HUES64 (cell line): ENCODE results near the gene ARHGAP15.

Experiments used
- H3K27ac ChIP-seq: 2 replicates; pipeline ENCODE4 v1.7.0; 2013; ENCODE audit warnings: low read depth, low read length, inconsistent platforms
- H3K27me3 ChIP-seq: 2 replicates; pipeline ENCODE4 v1.6.1; 2013; ENCODE audit warnings: mild to moderate bottlenecking, low read length; ENCODE audit not compliant: insufficient read depth
- H3K36me3 ChIP-seq: 2 replicates; pipeline ENCODE4 v1.6.1; 2013; ENCODE audit warnings: mild to moderate bottlenecking, low read length; ENCODE audit not compliant: insufficient read depth
- H3K4me1 ChIP-seq: 2 replicates; pipeline ENCODE4 v1.6.1; 2013; ENCODE audit warnings: mild to moderate bottlenecking, low read length, moderate library complexity; ENCODE audit not compliant: insufficient read depth
- H3K4me3 ChIP-seq: 2 replicates; pipeline ENCODE4 v1.5.1; 2013; ENCODE audit warnings: mild to moderate bottlenecking, low read length, moderate library complexity
- H3K9ac ChIP-seq: 2 replicates; pipeline ENCODE4 v1.6.1; 2013; ENCODE audit warnings: mild to moderate bottlenecking, low read depth, low read length
- H3K9me3 ChIP-seq: 2 replicates; pipeline ENCODE4 v1.6.1; 2013; ENCODE audit warnings: low read depth, low read length; ENCODE audit not compliant: insufficient read depth
- WGBS: fragments of 150-250, 120-280 bp; methylation state at CpG from one replicate; pipeline ENCODE4 v1.1.7; 2013; ENCODE audit warnings: missing lambda C conversion rate; 5-methylcytosine and 5-hydroxymethylcytosine counted together

ARHGAP15 gene

GRCh38 chr2:143793381-143793780 is 664.2 kb downstream of the ARHGAP15 start:
- H3K9me3 ChIP-seq = no peaks in the 10 kb centered on the region
- H3K9ac ChIP-seq = no peak overlapping the region
- H3K4me3 ChIP-seq = no peak overlapping the region
- peaks cover 14% of the 10 kb centered on the region; the same call in 1 of the 2 replicates for H3K4me1 ChIP-seq
- no peak overlapping the region for H3K27ac ChIP-seq
- 88% methylated on average over 3 of the region's 3 CpGs for WGBS
- H3K27me3 ChIP-seq = no peaks in the 10 kb centered on the region
- no peaks in the 10 kb centered on the region for H3K36me3 ChIP-seq

GRCh38 chr2:143796051-143796450 is 666.8 kb downstream of the ARHGAP15 start:
- Histone ChIP-seq H3K36me3 (no peaks in the 10 kb centered on the region), H3K9me3 (no peaks in the 10 kb centered on the region), H3K27me3 (no peaks in the 10 kb centered on the region), H3K9ac (no peak overlapping the region), H3K4me1 (peaks cover 14% of the 10 kb centered on the region; the same call in 1 of the 2 replicates), H3K4me3 (no peak overlapping the region), H3K27ac (no peak overlapping the region)
- 89% methylated on average over 1 of the region's 1 CpG for WGBS

DNA sequence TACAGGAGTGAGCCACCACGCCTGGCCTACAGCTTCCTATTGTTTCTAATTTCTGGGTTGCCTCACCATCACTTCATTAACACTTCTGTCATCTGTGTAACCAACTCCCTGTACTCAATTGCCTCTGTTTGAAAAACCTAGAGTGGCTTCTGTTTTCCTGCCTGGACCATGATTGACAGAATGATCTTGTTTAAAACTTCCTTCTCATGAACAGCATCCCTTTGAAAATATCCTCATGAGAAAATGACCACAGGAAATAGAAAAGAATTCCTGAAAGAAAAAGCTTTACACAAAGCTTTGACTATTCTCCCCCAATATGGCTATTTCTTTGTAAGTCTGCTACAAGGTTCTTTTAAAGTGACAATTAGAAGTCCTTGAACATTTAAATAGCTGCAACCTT is 672.3 kb downstream of the ARHGAP15 start:
- H3K9me3 ChIP-seq = no peaks in the 10 kb centered on the region
- H3K9ac ChIP-seq = no peak overlapping the region
- 81% methylated on average over 1 of the region's 1 CpG for WGBS
- H3K27ac ChIP-seq = no peak overlapping the region
- no peaks in the 10 kb centered on the region for H3K27me3 ChIP-seq
- no peak overlapping the region for H3K4me3 ChIP-seq
- H3K36me3 ChIP-seq = no peaks in the 10 kb centered on the region
- peaks cover 9% of the 10 kb centered on the region; the same call in 1 of the 2 replicates for H3K4me1 ChIP-seq

DNA sequence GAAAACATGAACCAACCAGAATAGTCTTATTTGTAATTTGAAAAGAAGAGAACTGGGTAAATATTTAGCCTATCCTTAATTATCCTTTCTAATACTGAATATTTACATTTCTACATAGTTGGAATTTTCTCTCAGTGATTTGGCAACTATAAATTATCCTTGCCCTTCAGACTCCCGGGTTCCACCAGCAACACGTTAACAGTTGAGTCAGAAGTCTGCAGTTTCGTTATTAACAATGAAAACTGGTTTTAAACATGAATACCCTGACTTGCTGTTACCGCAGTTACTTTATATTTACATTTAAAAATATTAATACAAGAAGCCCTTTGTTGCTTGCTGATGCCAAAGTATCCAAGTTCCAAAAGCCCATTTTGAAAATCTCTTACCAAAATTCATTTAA is 673.0 kb downstream of the ARHGAP15 start:
- Histone ChIP-seq H3K9me3 (no peaks in the 10 kb centered on the region), H3K36me3 (no peaks in the 10 kb centered on the region), H3K4me1 (peaks cover 8% of the 10 kb centered on the region; the same call in 1 of the 2 replicates), H3K27ac (no peak overlapping the region), H3K9ac (no peak overlapping the region), H3K4me3 (no peak overlapping the region), H3K27me3 (no peaks in the 10 kb centered on the region)
- WGBS = 97% methylated on average over 3 of the region's 4 CpGs

DNA sequence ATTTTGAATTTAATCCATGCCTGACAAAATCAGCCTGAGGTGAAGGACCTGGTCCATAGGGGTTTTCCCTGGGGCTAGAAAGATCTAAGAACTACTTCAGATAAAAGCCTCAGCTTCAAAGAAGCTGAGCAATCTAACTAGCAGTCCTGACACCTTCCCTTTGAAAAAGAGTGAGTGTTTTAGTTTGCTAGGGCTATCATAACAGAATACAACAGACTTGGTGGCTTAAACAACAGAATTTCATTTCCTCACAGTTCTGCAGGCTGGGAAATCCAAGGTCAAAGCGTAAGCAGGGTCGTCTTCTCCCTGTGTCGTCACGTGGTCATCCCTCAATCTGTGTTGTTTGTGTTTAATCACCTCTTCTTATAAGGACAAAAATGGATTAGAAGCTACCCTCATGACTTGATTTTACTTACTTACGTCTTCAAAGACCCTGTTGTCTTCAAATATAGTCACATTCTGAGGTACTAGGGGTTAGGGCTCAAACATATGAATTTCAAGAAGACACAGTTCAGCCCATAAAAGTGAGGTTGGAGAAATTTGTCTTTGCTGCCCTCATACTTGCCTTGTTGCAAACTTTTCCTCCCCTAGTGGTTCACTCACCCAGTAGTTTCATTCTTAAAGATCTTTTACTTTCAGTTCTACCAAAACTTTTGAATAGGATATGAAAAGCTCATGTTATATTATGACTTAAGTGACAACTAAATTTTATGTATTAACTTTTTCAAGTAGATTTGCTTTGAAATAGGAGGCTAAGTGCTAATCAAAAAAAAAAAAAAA is 673.8 kb downstream of the ARHGAP15 start:
- Histone ChIP-seq H3K36me3 (no peaks in the 10 kb centered on the region), H3K4me1 (peaks cover 15% of the 10 kb centered on the region), H3K4me3 (no peak overlapping the region), H3K9me3 (no peaks in the 10 kb centered on the region), H3K27ac (no peak overlapping the region), H3K27me3 (no peaks in the 10 kb centered on the region), H3K9ac (no peak overlapping the region)
- 92% methylated on average over 4 of the region's 5 CpGs for WGBS

DNA sequence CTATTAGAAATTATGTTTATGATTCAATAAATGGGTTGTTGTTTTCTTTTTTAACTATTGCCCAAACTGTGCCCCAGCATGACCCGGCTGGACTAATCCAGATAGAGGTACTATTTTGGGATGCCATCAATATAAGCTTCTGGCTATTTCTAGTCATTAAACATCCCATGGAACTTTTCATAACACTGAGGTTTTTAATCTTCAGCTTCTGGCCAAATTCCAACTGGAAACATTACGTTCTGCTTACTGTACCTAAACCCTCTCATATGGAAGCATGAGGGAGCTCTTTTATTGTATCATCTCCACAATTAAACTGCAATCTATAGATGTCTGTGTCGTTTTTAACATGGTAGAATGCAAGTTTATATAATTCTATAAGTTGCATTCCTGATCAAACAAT is 674.7 kb downstream of the ARHGAP15 start:
- H3K27me3 ChIP-seq = no peaks in the 10 kb centered on the region
- no peak overlapping the region for H3K27ac ChIP-seq
- no peak overlapping the region for H3K4me3 ChIP-seq
- peaks cover 24% of the 10 kb centered on the region for H3K4me1 ChIP-seq
- WGBS = 100% methylated on average over 2 of the region's 3 CpGs
- H3K9ac ChIP-seq = no peak overlapping the region
- no peaks in the 10 kb centered on the region for H3K9me3 ChIP-seq
- no peaks in the 10 kb centered on the region for H3K36me3 ChIP-seq

GRCh38 chr2:143805666-143806065 is 676.4 kb downstream of the ARHGAP15 start:
- H3K36me3 ChIP-seq = no peaks in the 10 kb centered on the region
- H3K27me3 ChIP-seq = no peaks in the 10 kb centered on the region
- no peak overlapping the region for H3K9ac ChIP-seq
- no peak overlapping the region for H3K27ac ChIP-seq
- no peaks in the 10 kb centered on the region for H3K9me3 ChIP-seq
- H3K4me1 ChIP-seq = peaks cover 24% of the 10 kb centered on the region
- no peak overlapping the region for H3K4me3 ChIP-seq

DNA sequence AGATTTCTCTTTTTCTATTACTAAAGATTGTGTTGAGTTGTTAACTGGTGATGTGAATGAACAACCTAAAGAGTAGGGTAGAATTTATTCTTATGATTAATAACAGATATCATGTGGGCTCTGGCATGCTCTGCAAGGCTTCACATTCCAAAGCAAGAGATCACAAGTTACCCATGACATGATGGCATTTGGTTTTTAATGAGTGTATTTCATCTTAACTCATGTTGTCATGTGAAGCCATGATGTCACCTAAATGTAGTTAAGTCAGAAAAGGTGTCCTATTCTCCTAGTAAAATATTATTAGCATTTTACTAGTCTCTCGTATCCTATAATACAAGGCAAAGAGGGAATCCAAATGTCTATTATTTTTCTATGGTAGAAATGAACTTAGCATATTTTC is 678.0 kb downstream of the ARHGAP15 start:
- no CpG with 5 or more reads among the region's 1 CpG for WGBS
- H3K27ac ChIP-seq = no peak overlapping the region
- H3K36me3 ChIP-seq = no peaks in the 10 kb centered on the region
- no peaks in the 10 kb centered on the region for H3K9me3 ChIP-seq
- peaks cover 24% of the 10 kb centered on the region for H3K4me1 ChIP-seq
- H3K27me3 ChIP-seq = no peaks in the 10 kb centered on the region
- no peak overlapping the region for H3K9ac ChIP-seq
- H3K4me3 ChIP-seq = no peak overlapping the region

DNA sequence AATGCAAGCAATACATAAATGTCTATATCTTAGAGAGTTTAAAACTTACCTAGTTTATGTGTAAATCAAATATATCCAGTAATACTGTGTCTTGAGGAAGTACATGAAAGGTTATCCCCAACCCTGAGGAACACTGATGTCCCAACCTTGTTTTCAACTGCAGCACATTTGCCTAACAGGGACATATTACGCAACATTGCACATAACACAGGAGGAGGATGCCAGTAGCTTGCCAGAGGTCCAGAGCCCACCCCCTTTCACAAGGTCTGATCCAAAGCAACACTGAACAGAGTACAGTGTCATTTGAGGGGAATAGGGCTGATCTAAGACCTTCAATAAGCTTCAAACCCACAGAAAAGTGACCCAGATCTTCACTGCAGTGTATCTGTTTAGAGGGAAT is 678.5 kb downstream of the ARHGAP15 start:
- Histone ChIP-seq H3K36me3 (no peaks in the 10 kb centered on the region), H3K27ac (no peak overlapping the region), H3K27me3 (no peaks in the 10 kb centered on the region), H3K4me3 (no peak overlapping the region), H3K9me3 (no peaks in the 10 kb centered on the region), H3K9ac (no peak overlapping the region), H3K4me1 (peaks cover 24% of the 10 kb centered on the region)
- WGBS = 97% methylated on average over 1 of the region's 1 CpG

DNA sequence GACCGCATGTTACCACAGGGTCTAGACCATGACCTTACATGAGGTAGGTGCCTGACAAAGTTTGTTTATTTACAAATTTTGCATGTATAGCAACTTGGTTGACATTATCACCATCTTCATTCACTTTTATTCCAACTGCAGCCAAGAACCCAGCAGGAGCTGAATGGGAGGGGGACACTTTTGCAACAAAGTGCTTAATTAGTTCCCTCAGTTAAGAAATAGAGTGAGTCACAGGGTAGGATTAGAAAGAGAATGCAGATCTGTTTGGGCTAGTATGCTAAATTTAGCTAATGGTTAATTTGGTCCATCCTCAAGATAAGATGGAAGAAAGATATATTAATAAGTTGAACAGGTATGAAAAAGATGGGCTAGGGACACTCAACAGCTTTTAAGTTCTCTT is 678.9 kb downstream of the ARHGAP15 start:
- WGBS = 94% methylated on average over 1 of the region's 1 CpG
- no peak overlapping the region for H3K4me3 ChIP-seq
- H3K27me3 ChIP-seq = no peaks in the 10 kb centered on the region
- peaks cover 24% of the 10 kb centered on the region for H3K4me1 ChIP-seq
- no peak overlapping the region for H3K9ac ChIP-seq
- H3K9me3 ChIP-seq = no peaks in the 10 kb centered on the region
- H3K36me3 ChIP-seq = no peaks in the 10 kb centered on the region
- H3K27ac ChIP-seq = no peak overlapping the region

- Histone ChIP-seq H3K36me3 (no peaks in the 10 kb centered on the region), H3K27me3 (no peaks in the 10 kb centered on the region), H3K9ac (no peak overlapping the region), H3K4me1 (peaks cover 18% of the 10 kb centered on the region; the same call in 1 of the 2 replicates), H3K4me3 (no peak overlapping the region), H3K27ac (no peak overlapping the region), H3K9me3 (no peaks in the 10 kb centered on the region)
- WGBS = 92% methylated on average over 4 of the region's 4 CpGs
Observed at GRCh38 chr2:143815082-143815481, 685.9 kb downstream of the ARHGAP15 start.

DNA sequence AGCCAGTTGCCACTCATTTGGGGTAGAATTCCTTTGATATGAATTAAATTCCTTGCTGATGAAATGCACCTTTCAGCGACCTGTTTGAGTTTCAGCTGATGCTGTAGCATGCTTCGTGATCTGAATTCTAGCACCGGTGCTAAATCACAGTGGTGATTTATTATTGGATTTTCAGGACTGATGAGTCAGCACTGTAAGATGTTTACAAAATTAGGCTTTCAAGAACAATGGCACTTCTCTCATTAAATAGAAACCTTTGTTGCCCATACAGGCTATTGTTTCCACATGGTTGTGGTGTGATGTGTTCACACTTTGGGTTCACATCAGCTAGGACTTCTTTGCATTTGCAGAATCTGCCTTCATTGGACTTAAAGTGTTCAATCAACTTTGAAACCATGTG is 687.7 kb downstream of the ARHGAP15 start:
- Histone ChIP-seq H3K9ac (no peak overlapping the region; the same call in 1 of the 2 replicates), H3K27me3 (no peaks in the 10 kb centered on the region), H3K27ac (no peak overlapping the region), H3K9me3 (no peaks in the 10 kb centered on the region), H3K4me3 (no peak overlapping the region), H3K4me1 (peaks cover 18% of the 10 kb centered on the region; the same call in 1 of the 2 replicates), H3K36me3 (no peaks in the 10 kb centered on the region)
- 71% methylated on average over 3 of the region's 3 CpGs for WGBS
